Measurements from ENCODE around the gene KRT12. TPM values are rescaled to one million over a fixed set of nuclear protein-coding genes. Genes with fewer than 3 reads are reported as not detected.
"Not testable (repeated sequence)": the region's sequence is repeated elsewhere in the genome, so short reads cannot be mapped to it uniquely, and the experiment has no call there.

Gene KRT12
- total and polyA plus RNA-seq, 8 donors: not detected

- intact Hi-C loops (cut with DNase I): no loop called here
- no peak for DNase-seq
- 7 to 8% methylated on average over 7 of the region's 7 CpGs for WGBS, 2 donors
- peaks cover 0 to 18% (median 8%) of the 10 kb centered on the region in 3 donors for H3K4me1 ChIP-seq
- peak overlapping the region; percentile 47 to 75 (median 72) for H3K4me3 ChIP-seq
- ATAC-seq: no peak
- no peak for TF ChIP-seq CTCF (IDR thresholded peaks at IDR 0.05)
- peak overlapping the region; percentile 61 to 91 (median 86) for H3K27ac ChIP-seq
- no peaks in the 10 kb centered on the region for H3K36me3 ChIP-seq
- peaks cover 0 to 2% (median 0%) of the 10 kb centered on the region in 4 donors for H3K27me3 ChIP-seq
- FAIRE-seq: no peak
- no peaks in the 10 kb centered on the region for H3K9me3 ChIP-seq
Measured at GRCh38 chr17:40818343-40818732, 48.7 kb downstream of the KRT12 start.

- no peak for DNase-seq
- Histone ChIP-seq H3K36me3 (no peaks in the 10 kb centered on the region), H3K4me3 (no peak overlapping the region), H3K27ac (no peak overlapping the region), H3K4me1 (peaks cover 0 to 18% (median 8%) of the 10 kb centered on the region in 3 donors), H3K27me3 (peaks cover 0 to 13% (median 0%) of the 10 kb centered on the region in 4 donors), H3K9me3 (no peaks in the 10 kb centered on the region)
- 97% methylated on average over 4 of the region's 4 CpGs for WGBS, 2 donors
- intact Hi-C loops (cut with DNase I): no loop called here
- FAIRE-seq: no peak
- no peak for ATAC-seq
- TF ChIP-seq CTCF (IDR thresholded peaks at IDR 0.05): no peak
Measured at GRCh38 chr17:40817103-40817682, 49.8 kb downstream of the KRT12 start.

GRCh38 chr17:40816569-40816968 lies 50.5 kb downstream of the KRT12 start:
- WGBS, 2 donors: 86% methylated on average over 3 of the region's 3 CpGs

GRCh38 chr17:40815381-40815780 lies 51.6 kb downstream of the KRT12 start:
- no peak for DNase-seq
- H3K4me1 ChIP-seq: peaks cover 0 to 15% (median 8%) of the 10 kb centered on the region in 3 donors
- H3K27me3 ChIP-seq: peaks cover 0 to 20% (median 1%) of the 10 kb centered on the region in 4 donors
- 83 to 88% methylated on average over 1 of the region's 1 CpG for WGBS, 2 donors
- no peak overlapping the region for H3K27ac ChIP-seq
- no peak overlapping the region for H3K4me3 ChIP-seq
- H3K36me3 ChIP-seq: no peaks in the 10 kb centered on the region
- no peaks in the 10 kb centered on the region for H3K9me3 ChIP-seq
- intact Hi-C loops (cut with DNase I): no loop called here
- ATAC-seq: no peak
- FAIRE-seq: no peak
- TF ChIP-seq CTCF (IDR thresholded peaks at IDR 0.05): no peak

More at GRCh38 chr17:40816569-40816968, 50.5 kb downstream of the KRT12 start:
- Histone ChIP-seq H3K4me1 (peaks cover 0 to 18% (median 8%) of the 10 kb centered on the region in 3 donors), H3K36me3 (no peaks in the 10 kb centered on the region), H3K27ac (no peak overlapping the region), H3K9me3 (no peaks in the 10 kb centered on the region), H3K27me3 (peaks cover 0 to 19% (median 1%) of the 10 kb centered on the region in 4 donors), H3K4me3 (no peak overlapping the region)
- DNase-seq: no peak
- intact Hi-C loops (cut with DNase I): no loop called here
- TF ChIP-seq CTCF (IDR thresholded peaks at IDR 0.05): no peak
- FAIRE-seq: no peak
- ATAC-seq: no peak

- FAIRE-seq; ATAC-seq; DNase-seq; intact Hi-C loops (cut with DNase I); H3K27ac ChIP-seq; H3K36me3 ChIP-seq; H3K9me3 ChIP-seq; H3K4me3 ChIP-seq: not testable (repeated sequence)
- H3K27me3 ChIP-seq: peaks cover 0 to 20% (median 1%) of the 10 kb centered on the region in 4 donors
- peaks cover 0 to 10% (median 8%) of the 10 kb centered on the region in 3 donors for H3K4me1 ChIP-seq
- 81 to 88% methylated on average over 3 of the region's 3 CpGs for WGBS, 2 donors
Measured at GRCh38 chr17:40814657-40815056, 52.4 kb downstream of the KRT12 start.
